ENCODE results near the gene EMP3.

DNA sequence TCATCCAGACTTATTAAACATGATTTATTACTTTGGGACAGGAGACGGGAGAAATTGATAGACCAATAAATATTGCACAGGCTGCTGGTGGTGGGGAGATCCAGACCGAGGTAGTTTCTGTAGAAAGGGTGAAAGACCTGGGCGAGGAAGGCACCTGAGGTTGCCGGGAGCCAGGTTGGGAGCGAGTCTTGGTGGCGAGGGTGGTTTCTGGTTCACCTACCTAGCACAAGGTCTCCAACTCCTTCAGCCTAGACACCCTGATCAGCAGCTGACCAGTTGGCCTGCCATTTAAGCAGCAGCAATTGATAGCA, 7.0 kb downstream of the EMP3 start:
- TF ChIP-seq, protein P1, sequence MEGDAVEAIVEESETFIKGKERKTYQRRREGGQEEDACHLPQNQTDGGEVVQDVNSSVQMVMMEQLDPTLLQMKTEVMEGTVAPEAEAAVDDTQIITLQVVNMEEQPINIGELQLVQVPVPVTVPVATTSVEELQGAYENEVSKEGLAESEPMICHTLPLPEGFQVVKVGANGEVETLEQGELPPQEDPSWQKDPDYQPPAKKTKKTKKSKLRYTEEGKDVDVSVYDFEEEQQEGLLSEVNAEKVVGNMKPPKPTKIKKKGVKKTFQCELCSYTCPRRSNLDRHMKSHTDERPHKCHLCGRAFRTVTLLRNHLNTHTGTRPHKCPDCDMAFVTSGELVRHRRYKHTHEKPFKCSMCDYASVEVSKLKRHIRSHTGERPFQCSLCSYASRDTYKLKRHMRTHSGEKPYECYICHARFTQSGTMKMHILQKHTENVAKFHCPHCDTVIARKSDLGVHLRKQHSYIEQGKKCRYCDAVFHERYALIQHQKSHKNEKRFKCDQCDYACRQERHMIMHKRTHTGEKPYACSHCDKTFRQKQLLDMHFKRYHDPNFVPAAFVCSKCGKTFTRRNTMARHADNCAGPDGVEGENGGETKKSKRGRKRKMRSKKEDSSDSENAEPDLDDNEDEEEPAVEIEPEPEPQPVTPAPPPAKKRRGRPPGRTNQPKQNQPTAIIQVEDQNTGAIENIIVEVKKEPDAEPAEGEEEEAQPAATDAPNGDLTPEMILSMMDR (IDR thresholded peaks at IDR 0.05): no peak
- TF ChIP-seq POLR2A (IDR thresholded peaks at IDR 0.05): no peak
